ENCODE measurements around the gene ARPC2. TPM values are rescaled to one million over a fixed set of nuclear protein-coding genes. Genes with fewer than 3 reads are reported as not detected.
"Not testable (repeated sequence)": the region's sequence is repeated elsewhere in the genome, so short reads cannot be mapped to it uniquely, and the experiment has no call there.

Gene ARPC2
- total RNA-seq = 179 TPM

DNA sequence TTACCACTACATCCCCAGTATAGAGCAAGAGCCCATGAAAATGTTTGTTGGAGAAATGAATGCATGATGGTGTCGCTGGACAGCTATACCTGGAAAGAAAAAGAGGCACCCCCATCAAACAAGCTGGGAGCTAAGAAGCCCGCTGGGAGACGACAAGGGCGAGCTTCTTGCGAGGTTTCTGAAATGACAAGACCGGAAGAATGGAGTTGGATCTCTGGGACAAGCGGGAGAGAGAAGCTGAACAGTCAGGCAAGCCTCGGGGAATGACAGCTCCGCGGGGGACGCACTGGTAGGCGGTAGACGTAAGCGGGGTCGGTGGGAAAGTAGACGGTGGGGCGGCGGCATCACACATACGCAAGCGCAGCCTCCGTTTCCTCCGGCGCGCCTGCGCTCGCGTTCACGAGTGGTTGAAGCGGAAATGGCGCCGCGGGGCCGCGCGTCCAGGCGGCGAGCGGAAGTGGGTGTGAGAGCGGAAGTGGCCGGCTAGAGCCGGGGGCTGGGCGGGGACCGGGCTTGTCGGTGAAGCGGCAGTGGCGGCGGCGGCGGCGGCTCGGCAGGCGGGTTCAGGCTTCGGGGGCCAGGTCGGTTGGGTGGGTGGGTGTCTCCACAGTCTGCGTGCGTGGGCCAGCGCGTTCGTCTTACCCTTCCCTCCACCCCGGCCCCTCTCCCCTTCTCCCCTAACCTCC is at the start of gene ARPC2:
Gene ARPC2, plus strand, starts transcription at position 516 of the 686 bp plus-strand sequence. CDS start 282 bp downstream, outside the sequence.
- peak; percentile 93 for DNase-seq

DNA sequence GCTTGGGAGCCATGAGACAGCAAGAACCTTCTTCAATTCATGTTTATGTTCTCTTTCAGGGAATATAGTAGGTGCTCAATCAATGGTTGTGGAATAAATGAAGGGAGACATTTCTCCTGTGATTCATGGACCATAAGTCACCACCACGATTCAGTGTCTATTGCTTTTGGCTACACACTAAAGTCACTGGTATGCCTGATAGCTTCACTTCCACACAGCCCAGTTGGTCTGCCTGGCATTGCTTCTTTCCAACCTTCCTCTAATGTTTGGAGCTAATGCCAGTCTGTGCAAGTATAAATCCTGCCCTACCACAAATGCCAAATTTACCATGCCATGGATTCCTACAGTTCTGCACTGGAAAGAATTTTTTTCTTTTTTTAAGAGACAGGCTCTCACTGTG is 49.0 kb upstream of the ARPC2 start:
- DNase-seq = no peak

DNA sequence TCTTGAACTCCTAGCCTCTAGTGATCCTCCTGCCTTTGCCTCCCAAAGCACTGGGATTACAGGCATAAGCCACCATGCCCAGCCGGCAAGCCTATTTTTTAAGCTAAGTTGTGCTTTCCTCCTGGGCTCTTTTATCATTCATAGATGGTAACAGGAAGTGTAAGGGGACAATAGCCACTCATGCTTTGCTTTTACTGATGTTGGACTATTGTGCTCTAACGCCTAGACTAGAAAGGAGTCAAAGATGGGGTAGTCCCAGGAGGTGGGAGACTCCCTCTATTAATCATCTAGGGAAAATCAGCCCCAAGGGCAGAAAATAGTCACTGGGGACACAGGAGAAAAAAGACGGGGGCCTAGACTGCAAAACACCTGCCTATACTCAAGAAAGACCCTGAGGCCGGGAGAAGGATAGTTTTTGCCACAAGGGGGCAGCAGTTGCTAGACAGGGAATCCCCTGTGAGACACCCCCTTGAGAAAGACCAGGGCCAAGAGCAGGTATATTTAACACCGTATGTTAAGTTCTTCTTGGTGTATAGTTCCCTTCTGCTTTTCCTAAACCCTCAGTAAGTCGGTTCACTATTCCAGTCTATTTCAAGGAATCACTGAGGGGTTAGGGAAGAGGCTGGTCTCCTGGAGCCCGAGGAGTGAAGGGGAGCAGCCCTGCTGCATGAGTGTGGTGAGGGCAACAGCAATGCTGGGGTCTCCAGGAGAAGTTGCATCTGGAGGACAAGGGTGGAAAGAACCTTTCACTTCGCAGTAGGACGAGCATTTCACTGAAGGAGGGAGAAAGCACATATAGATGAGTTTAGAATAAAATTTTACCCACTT is 48.1 kb upstream of the ARPC2 start:
- DNase-seq = no peak

DNA sequence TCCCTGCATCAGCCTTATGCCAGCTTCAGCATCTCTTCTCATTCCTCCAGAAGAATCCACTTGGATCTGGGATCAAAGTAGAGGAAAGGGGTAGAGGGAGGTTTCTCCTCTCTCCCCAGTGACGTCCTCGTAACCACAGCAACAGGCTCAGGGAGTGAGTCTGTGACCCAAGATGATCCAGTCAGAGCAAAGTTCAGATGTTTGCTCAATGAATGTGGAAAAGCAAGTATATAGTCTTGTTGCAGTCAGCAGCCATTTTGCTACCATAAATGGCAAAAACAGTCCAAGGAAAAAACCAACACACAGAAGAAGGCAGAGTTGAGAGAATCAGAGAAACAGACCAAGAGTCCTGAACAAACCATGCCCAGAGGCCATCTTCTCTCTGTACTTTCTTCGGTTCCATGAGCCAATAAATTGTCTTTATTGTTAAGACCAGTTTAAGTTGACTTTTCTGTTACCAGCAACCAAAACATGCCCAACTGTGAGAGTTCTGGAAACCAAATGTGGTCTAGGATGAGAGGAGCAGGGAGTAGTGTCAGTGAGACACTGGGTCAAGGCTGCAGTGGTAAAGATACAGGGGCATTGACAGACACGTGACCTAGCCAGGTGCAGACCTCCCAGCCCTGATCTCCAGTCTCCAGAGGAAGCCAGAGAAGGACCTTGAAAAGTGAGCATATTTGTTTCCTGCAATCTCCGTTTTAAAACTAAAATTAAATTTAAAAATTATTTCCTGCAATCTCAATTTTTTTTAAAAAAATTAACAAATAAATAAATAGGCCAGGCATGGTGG is 47.0 kb upstream of the ARPC2 start:
- DNase-seq = no peak

DNA sequence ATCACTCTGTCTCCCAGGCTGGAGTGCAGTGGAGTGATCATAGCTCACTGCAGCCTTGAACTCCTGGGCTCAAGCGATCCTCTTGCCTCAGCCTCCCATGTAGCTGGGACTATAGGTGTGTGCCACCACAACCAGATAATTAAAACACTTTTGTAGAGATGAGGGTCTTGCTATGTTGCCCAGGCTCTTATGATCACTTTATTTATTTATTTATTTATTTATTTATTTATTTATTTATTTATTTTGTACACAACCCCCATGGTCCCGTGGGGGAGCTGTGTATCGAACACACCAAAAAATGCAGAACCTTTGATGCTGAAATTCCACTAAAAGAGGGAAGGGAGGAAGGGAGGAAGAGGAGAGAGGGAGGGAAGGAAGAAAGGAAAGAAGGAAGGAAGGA is 45.2 kb upstream of the ARPC2 start:
- not testable (repeated sequence) for DNase-seq

DNA sequence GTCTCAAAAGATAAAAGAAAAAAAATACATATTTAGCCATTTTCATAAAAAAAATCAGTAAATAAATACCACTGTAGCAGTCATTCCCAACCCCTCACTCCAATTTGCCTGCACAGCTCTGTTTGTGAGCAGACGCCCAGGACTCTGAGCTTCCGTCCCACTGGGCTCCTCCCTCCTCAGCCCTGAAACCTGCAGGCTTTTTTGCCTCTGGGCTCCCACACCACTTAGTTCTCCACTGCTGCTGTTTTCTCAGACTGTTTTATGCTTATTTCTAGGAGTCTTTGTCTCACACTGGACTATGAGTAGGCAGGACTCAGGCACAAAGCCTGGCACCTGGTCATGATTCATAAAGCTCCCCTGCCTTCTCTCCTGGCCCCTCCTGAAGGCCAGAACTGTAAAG is 44.1 kb upstream of the ARPC2 start:
- no peak for DNase-seq

DNA sequence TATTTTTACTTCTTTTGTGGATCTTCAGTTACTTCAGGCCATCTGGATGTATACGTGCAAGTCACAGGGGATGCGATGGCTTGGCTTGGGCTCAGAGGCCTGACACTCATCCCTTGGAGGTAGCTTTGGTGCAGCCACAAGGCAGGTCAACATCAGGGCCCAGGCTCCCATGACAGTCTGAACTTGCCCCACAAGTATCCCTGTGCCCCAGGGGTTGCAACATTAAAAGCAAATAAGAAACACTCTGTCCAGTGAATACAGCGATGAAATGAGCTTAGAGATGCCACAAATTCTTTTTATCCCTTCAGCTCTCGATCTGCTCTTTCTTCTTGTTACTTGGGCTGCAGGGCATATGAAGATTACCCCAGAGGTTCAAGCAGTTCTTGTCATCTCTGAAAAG is 37.2 kb upstream of the ARPC2 start:
- DNase-seq = no peak

DNA sequence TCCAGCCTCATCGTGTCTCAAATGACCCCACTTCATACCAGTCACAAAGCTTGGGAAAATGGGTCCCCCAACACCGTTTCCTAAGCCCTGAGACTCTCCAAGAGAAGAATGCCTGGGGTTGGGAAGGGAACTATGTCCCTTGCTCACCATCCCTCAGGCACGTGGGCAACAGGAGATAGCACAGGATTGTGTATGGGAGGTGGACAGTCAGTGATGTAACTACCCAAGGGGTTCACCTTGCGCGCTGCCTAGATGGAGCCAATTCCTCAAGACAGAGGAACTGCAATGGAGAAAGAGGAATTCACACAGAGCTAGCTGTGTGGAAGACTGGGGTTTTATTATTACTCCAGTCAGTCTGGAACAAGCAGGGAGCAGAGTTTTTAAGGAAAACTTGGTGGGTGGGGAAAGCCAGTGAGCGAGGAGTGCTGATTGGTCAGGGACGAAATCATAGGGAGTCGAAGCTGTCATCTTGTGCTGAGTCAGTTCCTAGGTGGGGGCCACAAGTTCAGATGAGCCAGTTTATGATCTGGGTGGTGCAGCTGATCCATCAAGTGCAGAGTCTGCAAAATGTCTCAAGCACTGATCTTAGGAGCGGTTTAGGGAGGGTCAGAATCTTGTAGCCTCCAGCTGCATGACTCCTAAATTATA is 36.4 kb upstream of the ARPC2 start:
- no peak for DNase-seq

DNA sequence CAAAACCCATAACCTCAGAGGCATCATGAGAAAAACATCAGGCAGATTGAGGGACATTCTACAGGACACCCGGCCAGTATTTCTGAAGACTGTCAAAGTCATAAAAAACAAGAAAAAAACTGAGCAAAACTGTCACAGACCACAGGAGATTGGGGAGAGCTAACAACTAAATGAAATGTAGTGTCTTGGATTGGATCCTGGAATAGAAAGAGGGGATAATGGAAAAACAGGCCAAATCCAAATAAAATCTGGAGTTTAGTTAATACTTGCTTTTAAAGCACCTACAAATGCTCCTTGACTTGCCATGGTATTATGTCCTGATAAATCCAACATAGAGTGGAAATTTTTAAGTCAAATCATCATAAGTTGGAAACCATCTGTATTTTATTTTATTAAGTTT is 32.7 kb upstream of the ARPC2 start:
- no peak for DNase-seq

DNA sequence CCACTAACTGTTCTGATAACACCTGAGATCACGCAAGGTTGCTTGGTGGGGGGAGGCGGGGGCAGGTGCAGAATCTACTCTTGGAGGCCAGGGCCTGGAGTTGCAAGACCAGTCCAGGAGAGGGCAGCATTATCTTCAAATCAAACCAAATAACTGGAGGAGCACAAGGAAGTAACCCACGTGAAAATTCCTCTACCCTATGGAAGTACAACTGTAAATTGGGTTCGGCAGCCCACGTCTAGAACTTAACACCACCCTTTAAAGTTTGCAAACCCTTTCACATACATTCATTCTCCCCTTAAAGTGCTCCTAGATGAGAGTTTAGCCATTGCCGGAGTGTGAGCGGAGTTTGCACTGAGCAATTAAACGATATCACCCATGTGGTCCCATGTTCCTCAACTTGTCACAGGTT is 30.6 kb upstream of the ARPC2 start:
- no peak for DNase-seq

DNA sequence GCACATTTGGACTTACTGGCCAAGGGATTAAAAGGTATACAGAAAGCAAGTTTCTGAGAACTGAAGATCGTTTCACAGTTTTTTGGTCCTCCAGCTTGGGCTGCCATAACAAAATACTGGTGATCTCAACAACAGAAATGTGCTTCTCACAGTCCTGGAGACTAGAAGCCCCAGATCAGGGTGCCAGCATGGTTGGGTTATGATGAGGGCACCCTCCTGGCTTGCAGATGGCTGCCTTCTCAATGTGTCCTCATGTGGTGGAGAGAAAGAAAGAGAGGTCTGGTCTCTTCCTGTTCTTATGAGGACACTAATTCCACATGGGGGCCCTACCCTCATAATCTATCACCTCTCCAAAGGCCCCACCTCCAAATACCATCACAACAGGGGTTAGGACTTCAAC is 30.1 kb upstream of the ARPC2 start:
- DNase-seq = no peak

DNA sequence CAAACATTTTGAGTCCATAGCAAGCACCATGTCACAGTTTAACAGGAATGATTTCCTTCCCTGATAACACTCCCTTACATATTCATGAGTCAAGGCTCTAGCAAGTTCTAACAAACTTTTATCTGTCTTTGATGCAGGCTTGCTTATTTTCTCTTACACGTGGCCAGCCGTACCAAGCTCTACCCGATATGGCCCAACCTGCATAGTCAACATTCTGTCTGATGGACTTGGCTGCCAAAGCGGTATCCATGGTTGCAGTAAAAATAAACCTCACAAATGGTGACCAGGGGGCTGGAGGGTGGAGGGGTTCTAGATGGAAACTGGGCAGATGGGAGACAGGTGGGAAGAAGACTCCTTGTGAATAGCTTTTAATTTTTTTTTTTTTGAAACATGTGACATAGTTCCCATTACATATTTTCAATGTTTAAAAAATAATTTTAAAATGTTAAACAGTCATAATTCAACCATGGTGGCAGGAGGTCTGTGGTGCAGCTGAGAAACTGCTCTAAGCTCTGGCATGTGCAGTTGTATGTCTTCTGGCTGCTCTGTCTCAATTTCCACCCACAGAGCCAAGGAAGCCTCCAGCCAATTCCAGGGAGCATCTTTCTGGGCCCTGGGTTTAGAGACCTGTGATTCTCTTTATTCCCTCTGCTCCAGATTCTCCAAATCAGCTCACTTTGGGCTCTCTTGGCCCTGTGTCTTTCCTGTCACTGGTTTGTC is 29.5 kb upstream of the ARPC2 start:
- peak; percentile 66 for DNase-seq

DNA sequence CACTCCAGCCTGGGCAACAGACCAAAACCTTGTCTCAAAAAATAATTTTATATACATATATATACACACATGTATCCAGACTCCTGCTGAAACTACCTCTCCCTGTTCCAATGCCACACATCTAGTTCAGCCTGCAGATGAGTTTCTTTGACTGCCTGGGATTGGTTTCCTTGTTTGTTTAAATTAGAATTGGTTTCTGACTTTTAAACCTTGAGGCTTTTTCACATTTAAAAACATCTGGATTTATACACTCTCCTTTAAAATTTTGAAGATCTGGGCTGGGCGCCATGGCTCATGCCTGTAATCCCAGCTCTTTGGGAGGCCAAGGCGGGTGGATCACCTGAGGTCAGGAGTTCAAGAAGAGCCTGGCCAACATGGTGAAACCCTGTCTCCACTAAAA is 28.5 kb upstream of the ARPC2 start:
- no peak for DNase-seq

DNA sequence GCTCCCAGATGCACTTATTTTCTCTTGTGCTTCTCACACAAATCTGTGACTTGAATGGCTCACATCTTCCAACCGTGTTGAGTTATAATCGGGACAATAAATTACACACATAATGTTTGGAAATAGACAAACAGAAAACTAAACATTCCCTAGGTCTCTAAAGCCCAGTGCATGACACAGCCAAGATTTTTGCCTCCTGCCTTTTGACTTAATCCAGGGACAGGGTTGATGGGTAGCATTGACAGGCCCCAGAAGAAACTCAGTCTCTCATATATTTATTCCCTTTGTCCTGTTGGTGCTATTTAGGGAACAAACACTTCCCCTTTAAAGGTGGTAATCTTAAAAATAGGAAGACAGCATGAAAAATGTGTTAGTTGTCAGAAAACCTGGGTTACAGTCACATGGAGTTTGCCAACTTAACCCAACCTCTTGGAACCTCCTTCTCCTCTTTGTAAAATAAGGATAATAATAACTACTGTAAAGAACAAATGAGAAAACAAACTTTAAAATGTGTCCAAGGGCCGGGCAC is 24.0 kb upstream of the ARPC2 start:
- DNase-seq = no peak

DNA sequence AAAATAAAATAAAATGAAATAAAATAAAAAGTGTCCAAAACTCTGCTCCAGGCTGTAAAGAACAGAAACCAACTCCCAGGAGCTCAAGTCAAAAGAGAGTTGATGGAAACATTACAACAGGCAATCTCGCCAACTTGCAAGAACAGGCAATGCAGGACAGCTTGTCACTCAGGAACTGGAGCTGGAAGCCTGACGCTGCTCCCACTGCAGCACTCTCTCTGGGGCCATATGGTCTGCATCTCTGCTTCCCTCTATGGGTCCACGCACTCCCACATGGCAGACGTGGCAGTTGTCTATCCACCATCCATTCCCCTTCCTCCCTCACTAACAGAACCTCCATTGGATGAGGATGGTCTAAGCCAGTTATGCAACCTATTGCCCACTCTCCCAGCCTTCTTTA is 23.3 kb upstream of the ARPC2 start:
- DNase-seq = no peak

DNA sequence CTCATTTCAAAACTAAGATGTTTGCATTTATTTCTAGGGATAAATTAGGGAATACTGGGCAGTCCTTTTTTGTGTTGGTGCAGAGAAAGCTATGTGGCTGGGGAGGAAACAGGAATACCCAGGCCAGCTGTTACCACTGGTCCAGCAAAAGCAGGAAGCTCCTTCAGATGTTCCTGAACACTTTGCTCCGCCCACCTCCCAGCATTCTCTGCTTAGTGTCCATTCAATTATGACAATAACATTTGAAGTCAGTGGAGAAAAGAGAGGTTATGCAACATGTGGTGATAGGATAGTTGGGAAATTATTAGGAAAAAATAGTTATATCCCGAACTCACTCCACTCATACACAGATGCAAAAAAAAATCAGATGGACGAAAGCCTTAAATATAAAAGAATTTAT is 22.1 kb upstream of the ARPC2 start:
- DNase-seq = no peak

DNA sequence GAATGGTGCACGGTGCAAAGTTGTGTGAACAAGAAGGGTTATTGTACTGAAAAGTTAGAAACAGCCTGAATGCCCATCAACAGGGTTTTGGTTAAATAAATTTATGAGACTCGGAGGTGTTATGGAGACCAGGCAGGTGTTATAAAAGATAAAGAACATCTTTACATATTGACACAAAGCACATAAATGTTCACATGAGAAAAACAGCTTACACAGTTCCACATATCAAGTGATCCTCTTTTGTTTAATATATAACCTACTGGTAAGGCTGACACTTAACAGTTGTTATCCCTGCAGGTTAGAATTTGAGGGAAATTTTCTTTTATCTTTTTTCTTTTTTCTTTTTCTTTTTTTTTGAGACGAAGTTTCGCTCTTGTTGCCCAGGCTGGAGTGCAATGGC is 20.0 kb upstream of the ARPC2 start:
- no peak for DNase-seq

DNA sequence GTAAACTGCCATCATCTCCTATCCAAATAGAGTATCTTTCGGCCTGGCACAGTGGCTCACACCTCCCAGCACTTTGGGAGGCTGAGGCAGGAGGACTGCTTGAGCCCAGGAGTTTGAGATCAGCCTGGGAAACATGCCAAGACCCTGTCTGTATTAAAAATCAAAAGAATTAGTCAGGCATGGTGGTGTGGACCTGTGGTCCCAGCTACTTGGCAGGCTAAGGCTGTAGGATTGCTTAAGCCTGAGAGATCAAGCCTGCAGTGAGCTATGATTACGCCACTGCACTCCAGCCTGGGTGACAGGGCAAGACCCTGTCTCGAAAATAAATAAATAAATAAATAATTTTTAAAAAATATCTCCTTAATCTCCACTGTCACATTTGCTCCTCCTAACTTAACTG is 14.7 kb upstream of the ARPC2 start:
- no peak for DNase-seq

DNA sequence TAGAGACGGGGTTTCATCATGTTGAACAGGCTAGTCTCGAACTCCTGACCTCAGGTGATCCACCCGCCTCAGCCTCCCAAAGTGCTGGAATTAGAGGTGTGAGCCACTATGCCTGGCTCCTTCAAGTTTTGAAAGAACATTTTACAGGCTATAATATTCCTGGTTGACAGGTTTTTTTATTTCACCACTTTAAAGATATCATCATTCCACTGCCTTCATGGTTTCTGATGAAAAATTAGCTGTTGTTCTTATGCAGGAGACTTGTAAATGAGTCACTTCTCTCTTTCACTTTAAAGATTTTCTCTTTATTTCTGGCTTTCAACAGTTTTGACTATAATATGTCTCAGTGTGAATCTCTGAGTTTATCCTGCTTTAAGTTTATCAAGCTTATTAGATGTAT is 7.9 kb upstream of the ARPC2 start:
- DNase-seq = no peak

DNA sequence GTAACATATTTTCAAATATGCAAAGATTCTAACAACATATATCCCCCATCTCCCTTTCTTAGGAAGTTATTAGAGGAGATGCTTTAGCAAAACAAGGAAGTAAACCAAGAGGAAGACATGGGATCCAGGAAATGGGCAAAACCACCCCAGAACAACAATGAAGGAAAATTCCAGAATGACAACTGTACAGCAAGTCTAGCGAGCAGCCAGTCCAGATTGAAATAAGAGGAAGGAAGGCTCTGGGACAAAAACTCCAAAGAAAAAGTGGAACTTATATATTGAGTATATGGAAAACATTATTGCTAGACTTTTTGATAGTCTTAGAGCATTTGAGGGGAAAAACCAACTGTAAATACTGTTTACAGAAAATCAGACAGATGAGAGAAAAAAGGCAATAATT is 2.9 kb upstream of the ARPC2 start:
- DNase-seq = no peak

DNA sequence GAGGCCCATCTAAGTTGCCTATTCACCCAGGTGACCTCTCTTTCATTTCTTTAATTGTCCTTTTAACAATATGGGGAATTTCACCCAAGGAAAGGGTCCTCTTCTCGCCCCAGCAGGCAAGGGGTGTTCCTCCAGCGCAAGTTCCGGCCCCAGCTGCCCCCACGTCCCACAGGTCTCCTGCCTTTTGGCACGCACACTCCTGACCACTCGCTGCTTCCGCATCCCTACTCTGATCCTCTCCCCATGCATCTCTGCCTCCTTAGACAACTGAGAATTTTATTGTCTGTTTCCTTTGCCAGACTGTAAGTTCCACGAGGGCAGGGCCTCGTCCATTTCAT is 684 bp upstream of the ARPC2 start:
- DNase-seq = no peak

All from skin of body (tissue), 2 donors.